ENCODE results near the gene SPACA6. TPM values are rescaled to one million over a fixed set of nuclear protein-coding genes. Genes with fewer than 3 reads are reported as not detected.

SPACA6 gene
- total RNA-seq, 1 donor: 5.3 TPM

DNA sequence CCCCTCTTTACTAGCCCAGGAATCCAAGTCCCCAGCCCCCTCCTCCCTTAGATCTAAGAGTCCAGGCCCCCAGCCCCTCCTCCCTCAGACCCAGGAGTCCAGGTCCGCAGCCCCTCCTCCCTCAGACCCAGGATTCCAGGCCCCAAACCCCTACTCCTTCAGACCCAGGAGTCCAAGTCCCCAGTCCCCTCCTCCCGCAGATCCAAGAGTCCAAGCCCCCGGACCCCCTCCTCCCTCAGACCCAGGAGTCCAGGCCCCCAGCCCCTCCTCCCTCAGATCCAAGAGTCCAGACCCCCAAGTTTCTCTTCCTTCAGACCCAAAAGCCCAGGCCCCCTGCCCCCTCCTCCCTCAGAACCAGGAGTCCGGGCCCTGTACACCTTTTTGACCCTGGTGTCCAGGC, 11.5 kb downstream of the SPACA6 start:
- TF ChIP-seq, protein P1, sequence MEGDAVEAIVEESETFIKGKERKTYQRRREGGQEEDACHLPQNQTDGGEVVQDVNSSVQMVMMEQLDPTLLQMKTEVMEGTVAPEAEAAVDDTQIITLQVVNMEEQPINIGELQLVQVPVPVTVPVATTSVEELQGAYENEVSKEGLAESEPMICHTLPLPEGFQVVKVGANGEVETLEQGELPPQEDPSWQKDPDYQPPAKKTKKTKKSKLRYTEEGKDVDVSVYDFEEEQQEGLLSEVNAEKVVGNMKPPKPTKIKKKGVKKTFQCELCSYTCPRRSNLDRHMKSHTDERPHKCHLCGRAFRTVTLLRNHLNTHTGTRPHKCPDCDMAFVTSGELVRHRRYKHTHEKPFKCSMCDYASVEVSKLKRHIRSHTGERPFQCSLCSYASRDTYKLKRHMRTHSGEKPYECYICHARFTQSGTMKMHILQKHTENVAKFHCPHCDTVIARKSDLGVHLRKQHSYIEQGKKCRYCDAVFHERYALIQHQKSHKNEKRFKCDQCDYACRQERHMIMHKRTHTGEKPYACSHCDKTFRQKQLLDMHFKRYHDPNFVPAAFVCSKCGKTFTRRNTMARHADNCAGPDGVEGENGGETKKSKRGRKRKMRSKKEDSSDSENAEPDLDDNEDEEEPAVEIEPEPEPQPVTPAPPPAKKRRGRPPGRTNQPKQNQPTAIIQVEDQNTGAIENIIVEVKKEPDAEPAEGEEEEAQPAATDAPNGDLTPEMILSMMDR (IDR thresholded peaks at IDR 0.05; ENCODE audit: insufficient read depth, low read length): no peak
- DNase-seq (ENCODE audit: low read depth): no peak
- peak overlapping the region; percentile 71 for H3K4me3 ChIP-seq (ENCODE audit: low read depth, low read length)

GRCh38 chr19:51706296-51706695, 13.2 kb downstream of the SPACA6 start:
- DNase-seq (ENCODE audit: low read depth): no peak
- no peak overlapping the region for H3K4me3 ChIP-seq (ENCODE audit: low read depth, low read length)
- TF ChIP-seq, protein P1 (IDR thresholded peaks at IDR 0.05; ENCODE audit: insufficient read depth, low read length): no peak

- TF ChIP-seq, protein P1 (IDR thresholded peaks at IDR 0.05; ENCODE audit: insufficient read depth, low read length): no peak
- no peak for DNase-seq (ENCODE audit: low read depth)
- H3K4me3 ChIP-seq (ENCODE audit: low read depth, low read length): no peak overlapping the region
Measured at GRCh38 chr19:51706885-51707284, 13.8 kb downstream of the SPACA6 start.

DNA sequence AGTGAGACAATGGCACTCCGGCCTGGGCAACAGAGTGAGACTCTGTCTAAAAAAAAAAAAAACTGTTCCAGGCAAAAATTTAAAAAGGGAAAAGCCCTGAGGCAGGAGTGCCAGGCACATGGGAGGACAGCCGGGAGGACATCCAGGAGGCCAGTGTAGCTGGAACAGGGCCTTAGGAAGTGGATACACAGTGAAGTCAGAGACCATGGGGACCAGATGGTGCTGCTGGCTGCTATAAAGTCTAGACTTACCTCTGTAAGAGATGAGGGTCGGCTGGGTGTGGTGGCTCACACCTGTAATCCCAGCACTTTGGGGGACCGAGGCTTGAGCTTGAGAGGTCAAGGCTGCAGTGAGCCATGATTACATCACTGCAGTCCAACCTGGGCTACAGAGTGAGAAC, 15.7 kb downstream of the SPACA6 start:
- TF ChIP-seq, protein P1 (IDR thresholded peaks at IDR 0.05; ENCODE audit: insufficient read depth, low read length): no peak
- DNase-seq (ENCODE audit: low read depth): no peak
- H3K4me3 ChIP-seq (ENCODE audit: low read depth, low read length): no peak overlapping the region

DNA sequence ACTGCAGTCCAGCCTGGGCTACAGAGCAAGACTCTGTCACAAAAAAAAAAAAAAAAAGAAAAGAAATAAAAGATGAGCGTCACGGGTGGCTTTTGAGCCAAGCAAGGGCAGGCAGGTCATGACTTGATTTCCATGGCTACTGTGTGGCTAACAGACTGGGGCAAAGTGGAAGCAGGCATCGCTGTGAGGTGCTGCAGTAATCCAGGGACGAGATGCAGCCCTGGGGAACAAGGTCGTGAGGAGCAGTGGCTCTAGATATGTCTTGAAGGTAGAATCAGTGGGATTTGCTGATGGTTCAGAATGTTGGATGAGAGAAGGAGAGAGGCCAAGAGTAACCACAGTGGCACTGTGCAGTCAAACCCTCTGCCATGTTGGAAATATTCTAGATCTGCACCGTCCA, 16.4 kb downstream of the SPACA6 start:
- no peak overlapping the region for H3K4me3 ChIP-seq (ENCODE audit: low read depth, low read length)
- TF ChIP-seq, protein P1 (IDR thresholded peaks at IDR 0.05; ENCODE audit: insufficient read depth, low read length): no peak
- no peak for DNase-seq (ENCODE audit: low read depth)

DNA sequence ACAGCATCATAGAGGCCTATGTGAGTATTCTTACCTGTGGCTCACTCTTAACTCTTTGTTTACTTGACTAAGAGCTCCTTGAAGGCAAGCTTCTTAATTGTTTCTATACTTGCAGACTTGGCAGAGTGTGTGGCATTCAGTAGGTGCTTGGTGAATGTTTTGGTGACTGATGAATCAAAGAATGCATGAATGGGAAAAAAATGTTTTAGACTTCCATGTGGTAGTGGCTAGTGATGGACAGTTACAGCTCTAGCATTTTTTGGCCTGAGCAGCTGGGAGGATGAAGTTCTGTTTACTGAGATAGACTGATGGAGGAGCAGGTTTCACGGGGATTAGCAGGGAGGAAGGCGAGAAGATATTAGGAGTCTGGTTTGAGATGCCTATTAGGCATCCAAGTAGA, 17.0 kb downstream of the SPACA6 start:
- H3K4me3 ChIP-seq (ENCODE audit: low read depth, low read length): no peak overlapping the region
- DNase-seq (ENCODE audit: low read depth): peak; percentile 32
- TF ChIP-seq, protein P1 (IDR thresholded peaks at IDR 0.05; ENCODE audit: insufficient read depth, low read length): no peak

GRCh38 chr19:51711702-51712101, 18.6 kb downstream of the SPACA6 start:
- DNase-seq (ENCODE audit: low read depth): no peak
- no peak overlapping the region for H3K4me3 ChIP-seq (ENCODE audit: low read depth, low read length)
- TF ChIP-seq, protein P1 (IDR thresholded peaks at IDR 0.05; ENCODE audit: insufficient read depth, low read length): no peak

Measured in fibroblast of the aortic adventitia (primary cell).